ENCODE results near the gene CALCOCO2.

CALCOCO2 gene

DNA sequence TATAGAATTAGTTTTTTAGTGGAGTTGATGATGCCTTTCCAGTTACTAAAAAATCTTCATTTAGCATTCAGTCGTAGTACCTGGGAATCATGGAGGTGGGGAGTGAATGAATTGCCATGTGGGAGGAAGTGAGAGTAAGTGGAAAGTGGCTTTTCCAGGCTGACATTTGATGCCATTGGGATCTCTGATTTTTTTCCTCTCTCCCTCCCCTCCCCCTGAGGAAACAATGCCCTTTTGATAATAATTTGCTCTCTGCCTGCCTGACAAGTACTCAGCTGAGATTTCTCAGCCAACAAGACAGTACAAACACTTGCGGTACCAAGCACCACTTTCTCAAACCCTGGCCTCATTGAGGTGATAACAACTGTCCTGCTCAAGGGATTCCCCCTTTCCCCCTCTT is 79.5 kb downstream of the CALCOCO2 start:
- TF ChIP-seq GATA2 (IDR thresholded peaks at IDR 0.05; ENCODE audit: low read depth, low read length) (no peak), GATA3 (IDR thresholded peaks at IDR 0.05; ENCODE audit: low read depth, low read length) (no peak)

DNA sequence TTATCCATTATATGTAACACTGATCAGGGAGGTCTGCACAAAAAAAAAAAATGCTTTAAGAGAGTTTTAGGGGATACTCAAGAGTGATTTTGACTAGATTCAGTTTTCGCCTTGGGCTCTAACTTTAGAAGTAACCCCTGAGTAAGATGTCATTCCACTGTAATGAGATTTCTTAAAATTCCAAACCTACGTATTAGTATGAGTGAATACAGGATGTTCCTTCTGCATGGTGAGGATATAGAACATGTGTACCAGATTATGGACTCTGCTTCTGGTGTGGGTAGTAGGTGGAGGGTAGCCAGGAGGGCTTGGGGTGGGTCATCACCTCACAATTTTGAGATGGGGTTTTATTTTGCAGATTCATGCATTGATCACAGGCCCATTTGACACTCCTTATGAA is 81.6 kb downstream of the CALCOCO2 start:
- TF ChIP-seq GATA3 (IDR thresholded peaks at IDR 0.05; ENCODE audit: low read depth, low read length) (no peak), GATA2 (IDR thresholded peaks at IDR 0.05; ENCODE audit: low read depth, low read length) (no peak)

Data from SH-SY5Y (cell line).